ENCODE data around the gene ZNF618. TPM values are rescaled to one million over a fixed set of nuclear protein-coding genes. Genes with fewer than 3 reads are reported as not detected.

ZNF618 gene
- total and polyA plus RNA-seq, 2 experiments from 2014 or later = 10.2 to 14.0 TPM

GRCh38 chr9:113963017-113963620, 87.0 kb downstream of the ZNF618 start:
- DNase-seq (ENCODE audit: low spot score) = peak; percentile 45
- Histone ChIP-seq H3K9me2 (replicated peaks; ENCODE audit: insufficient read depth) (no peaks in the 10 kb centered on the region), H3K4me3 (no peak overlapping the region), H3K4me2 (no peak overlapping the region), H3K27ac (no peak overlapping the region), H3K36me3 (replicated peaks; ENCODE audit: insufficient read depth, low read depth) (no peaks in the 10 kb centered on the region), H3K4me1 (ENCODE audit: insufficient read depth) (peaks cover 27% of the 10 kb centered on the region), H3K9me3 (ENCODE audit: low read depth) (no peaks in the 10 kb centered on the region), H3K79me2 (peaks cover 45% of the 10 kb centered on the region), H2AFZ (no peak overlapping the region), H3K27me3 (no peaks in the 10 kb centered on the region), H4K20me1 (ENCODE audit: insufficient read depth, poor library complexity, severe bottlenecking) (no peaks in the 10 kb centered on the region)
- TF ChIP-seq, protein P1, sequence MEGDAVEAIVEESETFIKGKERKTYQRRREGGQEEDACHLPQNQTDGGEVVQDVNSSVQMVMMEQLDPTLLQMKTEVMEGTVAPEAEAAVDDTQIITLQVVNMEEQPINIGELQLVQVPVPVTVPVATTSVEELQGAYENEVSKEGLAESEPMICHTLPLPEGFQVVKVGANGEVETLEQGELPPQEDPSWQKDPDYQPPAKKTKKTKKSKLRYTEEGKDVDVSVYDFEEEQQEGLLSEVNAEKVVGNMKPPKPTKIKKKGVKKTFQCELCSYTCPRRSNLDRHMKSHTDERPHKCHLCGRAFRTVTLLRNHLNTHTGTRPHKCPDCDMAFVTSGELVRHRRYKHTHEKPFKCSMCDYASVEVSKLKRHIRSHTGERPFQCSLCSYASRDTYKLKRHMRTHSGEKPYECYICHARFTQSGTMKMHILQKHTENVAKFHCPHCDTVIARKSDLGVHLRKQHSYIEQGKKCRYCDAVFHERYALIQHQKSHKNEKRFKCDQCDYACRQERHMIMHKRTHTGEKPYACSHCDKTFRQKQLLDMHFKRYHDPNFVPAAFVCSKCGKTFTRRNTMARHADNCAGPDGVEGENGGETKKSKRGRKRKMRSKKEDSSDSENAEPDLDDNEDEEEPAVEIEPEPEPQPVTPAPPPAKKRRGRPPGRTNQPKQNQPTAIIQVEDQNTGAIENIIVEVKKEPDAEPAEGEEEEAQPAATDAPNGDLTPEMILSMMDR (IDR thresholded peaks at IDR 0.05; ENCODE audit: poor library complexity) = peak; percentile 52
- no peak for TF ChIP-seq EZH2 (IDR thresholded peaks at IDR 0.05; ENCODE audit: borderline replicate concordance)
- 59% methylated on average over 5 of the region's 5 CpGs for WGBS (ENCODE audit: low lambda C conversion rate, missing lambda C conversion rate)

GRCh38 chr9:113963696-113964494, 87.8 kb downstream of the ZNF618 start:
- H3K79me2 ChIP-seq = peaks cover 47% of the 10 kb centered on the region
- H4K20me1 ChIP-seq (ENCODE audit: insufficient read depth, poor library complexity, severe bottlenecking) = no peaks in the 10 kb centered on the region
- H3K9me3 ChIP-seq (ENCODE audit: low read depth) = no peaks in the 10 kb centered on the region
- no peaks in the 10 kb centered on the region for H3K27me3 ChIP-seq
- H3K4me3 ChIP-seq = no peak overlapping the region
- WGBS (ENCODE audit: low lambda C conversion rate, missing lambda C conversion rate) = 95% methylated on average over 17 of the region's 17 CpGs
- no peaks in the 10 kb centered on the region for H3K36me3 ChIP-seq (replicated peaks; ENCODE audit: insufficient read depth, low read depth)
- H3K4me1 ChIP-seq (ENCODE audit: insufficient read depth) = peaks cover 20% of the 10 kb centered on the region
- no peak for DNase-seq (ENCODE audit: low spot score)
- no peak overlapping the region for H3K27ac ChIP-seq
- H2AFZ ChIP-seq = no peak overlapping the region
- no peak overlapping the region for H3K4me2 ChIP-seq
- no peak for TF ChIP-seq EZH2 (IDR thresholded peaks at IDR 0.05; ENCODE audit: borderline replicate concordance)
- no peak for TF ChIP-seq EZH2phosphoT487 (IDR thresholded peaks at IDR 0.05; ENCODE audit: low read depth, severe bottlenecking, unreplicated experiment)
- TF ChIP-seq, protein P1 (IDR thresholded peaks at IDR 0.05; ENCODE audit: poor library complexity) = no peak
- H3K9me2 ChIP-seq (replicated peaks; ENCODE audit: insufficient read depth) = no peaks in the 10 kb centered on the region

- no peak overlapping the region for H3K4me3 ChIP-seq
- no peak overlapping the region for H3K4me2 ChIP-seq
- no peaks in the 10 kb centered on the region for H4K20me1 ChIP-seq (ENCODE audit: insufficient read depth, poor library complexity, severe bottlenecking)
- H3K4me1 ChIP-seq (ENCODE audit: insufficient read depth) = peaks cover 20% of the 10 kb centered on the region
- no peaks in the 10 kb centered on the region for H3K36me3 ChIP-seq (replicated peaks; ENCODE audit: insufficient read depth, low read depth)
- no peak for DNase-seq (ENCODE audit: low spot score)
- no peaks in the 10 kb centered on the region for H3K9me2 ChIP-seq (replicated peaks; ENCODE audit: insufficient read depth)
- H2AFZ ChIP-seq = no peak overlapping the region
- peaks cover 49% of the 10 kb centered on the region for H3K79me2 ChIP-seq
- TF ChIP-seq, protein P1 (IDR thresholded peaks at IDR 0.05; ENCODE audit: poor library complexity) = no peak
- TF ChIP-seq EZH2phosphoT487 (IDR thresholded peaks at IDR 0.05; ENCODE audit: low read depth, severe bottlenecking, unreplicated experiment) (no peak), EZH2 (IDR thresholded peaks at IDR 0.05; ENCODE audit: borderline replicate concordance) (no peak)
- WGBS (ENCODE audit: low lambda C conversion rate, missing lambda C conversion rate) = 69% methylated on average over 5 of the region's 5 CpGs
- no peaks in the 10 kb centered on the region for H3K9me3 ChIP-seq (ENCODE audit: low read depth)
- H3K27me3 ChIP-seq = no peaks in the 10 kb centered on the region
- H3K27ac ChIP-seq = no peak overlapping the region
Measured at GRCh38 chr9:113964495-113965170, 88.5 kb downstream of the ZNF618 start.
